ENCODE data around the gene HSD3B2.
A peak's percentile ranks its signal among the peaks of the same experiment; 100 is the strongest.

HSD3B2 gene

DNA sequence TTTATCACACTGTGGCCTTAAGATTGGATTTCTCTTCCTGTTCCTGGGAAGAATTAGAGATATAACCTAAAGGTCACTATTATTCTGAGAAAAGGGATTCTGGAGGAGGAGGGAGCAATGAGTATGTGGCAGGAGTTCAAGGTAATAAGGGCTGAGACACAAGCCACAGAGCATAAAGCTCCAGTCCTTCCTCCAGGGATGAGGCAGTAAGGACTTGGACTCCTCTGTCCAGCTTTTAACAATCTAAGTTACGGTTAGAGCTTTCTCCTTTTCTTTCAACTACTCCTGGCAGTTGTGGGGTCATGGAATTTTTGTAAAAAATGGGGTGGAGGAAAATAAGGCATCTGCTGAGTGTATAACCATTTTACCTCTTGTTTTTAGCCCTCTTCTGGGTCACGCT lies at the start of gene HSD3B2:
Gene HSD3B2 (plus strand): TSS at position 201 of the 400 bp plus-strand sequence. CDS start 270 bp downstream, outside the sequence.
- no peak for DNase-seq (ENCODE audit: extremely low read depth, low read depth)
- TF ChIP-seq CTCF (IDR thresholded peaks at IDR 0.05; ENCODE audit: low read depth, low read length) = no peak

GRCh38 chr1:119366424-119366823 lies 48.5 kb upstream of the HSD3B2 start:
- no peak for DNase-seq (ENCODE audit: extremely low read depth, low read depth)
- TF ChIP-seq CTCF (IDR thresholded peaks at IDR 0.05; ENCODE audit: low read depth, low read length) = no peak

GRCh38 chr1:119367432-119368124 lies 47.4 kb upstream of the HSD3B2 start:
- peak; percentile 20 for DNase-seq (ENCODE audit: extremely low read depth, low read depth)

GRCh38 chr1:119368554-119368953 lies 46.4 kb upstream of the HSD3B2 start, which contains the start of gene HAO2:
TSS of gene HAO2 (plus strand) at chr1:119368785. CDS start at chr1:119381086, 12,301 bp downstream.
- DNase-seq (ENCODE audit: extremely low read depth, low read depth) = no peak
- no peak for TF ChIP-seq CTCF (IDR thresholded peaks at IDR 0.05; ENCODE audit: low read depth, low read length)

More at GRCh38 chr1:119367432-119368124, 47.4 kb upstream of the HSD3B2 start:
- peak; percentile 98 for TF ChIP-seq CTCF (IDR thresholded peaks at IDR 0.05; ENCODE audit: low read depth, low read length)

- no peak for DNase-seq (ENCODE audit: extremely low read depth, low read depth)
- no peak for TF ChIP-seq CTCF (IDR thresholded peaks at IDR 0.05; ENCODE audit: low read depth, low read length)
These were observed 44.2 kb upstream of the HSD3B2 start for GRCh38 chr1:119370748-119371147.

DNA sequence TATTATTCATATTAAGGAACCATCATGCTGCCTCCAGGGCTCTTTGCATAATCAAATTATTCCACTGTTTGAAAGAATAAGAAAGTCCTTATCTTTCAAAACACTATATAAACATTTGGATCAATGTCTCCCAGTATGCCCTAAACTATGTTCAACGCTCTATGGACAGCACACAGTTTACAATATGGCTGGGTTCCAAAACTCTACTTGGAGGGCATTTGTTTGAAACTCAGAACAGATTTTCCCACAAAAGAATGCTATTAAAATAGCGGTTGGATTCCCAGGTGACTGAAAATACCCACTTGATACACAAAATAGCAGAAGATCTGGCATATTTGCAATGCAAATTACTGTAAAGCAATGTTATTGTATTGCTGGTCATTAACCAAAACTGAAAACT lies 43.1 kb upstream of the HSD3B2 start:
- TF ChIP-seq CTCF (IDR thresholded peaks at IDR 0.05; ENCODE audit: low read depth, low read length) = no peak

GRCh38 chr1:119372503-119373086 lies 42.4 kb upstream of the HSD3B2 start:
- no peak for DNase-seq (ENCODE audit: extremely low read depth, low read depth)
- TF ChIP-seq CTCF (IDR thresholded peaks at IDR 0.05; ENCODE audit: low read depth, low read length) = no peak; the same call in 1 of the 2 replicates

More for the DNA sequence above, 43.1 kb upstream of the HSD3B2 start:
- DNase-seq (ENCODE audit: extremely low read depth, low read depth) = no peak

Data from AG09319 (cell line).